Fibroblast of the aortic adventitia (primary cell): ENCODE data around the gene ZRSR2. TPM values are rescaled to one million over a fixed set of nuclear protein-coding genes. Genes with fewer than 3 reads are reported as not detected.

ENCODE experiments used
- DNase-seq: peaks from one replicate; pipeline ENCODE4 v3.0.0-alpha.2; 2010; ENCODE audit warnings: low read depth
- H3K4me3 ChIP-seq: 2 replicates; pipeline ENCODE4 v1.5.1; 2011; ENCODE audit warnings: low read depth, mild to moderate bottlenecking, control low read depth, low read length, moderate library complexity
- total RNA-seq: library from RNA; depleted of rRNA; stranded (reverse); fragments of >200 nt; gene quantifications from 2 replicates; pipeline ENCODE4 v1.2.3, GENCODE V29; 2012; ENCODE audit warnings: low replicate concordance
- TF ChIP-seq, protein P1 (sequence below): IDR thresholded peaks from 2 replicates; pipeline ENCODE4 v1.5.1; 2011; ENCODE audit warnings: mild to moderate bottlenecking, low read length, control low read depth, inconsistent platforms; ENCODE audit not compliant: insufficient read depth

Gene ZRSR2
- total RNA-seq, 1 donor: 6.0 TPM

DNA sequence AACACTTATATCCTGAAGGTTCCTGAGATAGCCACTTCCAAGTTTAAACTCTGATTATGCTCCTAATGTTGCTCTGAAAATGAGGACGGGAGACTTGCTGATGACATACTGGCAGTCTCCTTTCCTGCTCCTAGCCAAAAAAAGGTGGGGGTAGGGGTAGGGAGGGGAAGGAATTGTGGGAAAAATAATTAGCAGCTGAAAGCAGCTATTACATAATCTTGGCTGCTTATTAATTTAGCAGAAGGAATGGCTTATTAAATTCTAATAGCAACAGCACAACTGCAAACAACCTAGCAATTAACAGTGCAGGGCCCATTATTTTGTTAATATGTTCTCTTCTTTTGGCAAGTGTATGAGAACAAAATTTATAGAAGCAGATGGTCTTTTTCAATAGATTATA is 66.4 kb downstream of the ZRSR2 start:
- DNase-seq: no peak
- TF ChIP-seq, protein P1, sequence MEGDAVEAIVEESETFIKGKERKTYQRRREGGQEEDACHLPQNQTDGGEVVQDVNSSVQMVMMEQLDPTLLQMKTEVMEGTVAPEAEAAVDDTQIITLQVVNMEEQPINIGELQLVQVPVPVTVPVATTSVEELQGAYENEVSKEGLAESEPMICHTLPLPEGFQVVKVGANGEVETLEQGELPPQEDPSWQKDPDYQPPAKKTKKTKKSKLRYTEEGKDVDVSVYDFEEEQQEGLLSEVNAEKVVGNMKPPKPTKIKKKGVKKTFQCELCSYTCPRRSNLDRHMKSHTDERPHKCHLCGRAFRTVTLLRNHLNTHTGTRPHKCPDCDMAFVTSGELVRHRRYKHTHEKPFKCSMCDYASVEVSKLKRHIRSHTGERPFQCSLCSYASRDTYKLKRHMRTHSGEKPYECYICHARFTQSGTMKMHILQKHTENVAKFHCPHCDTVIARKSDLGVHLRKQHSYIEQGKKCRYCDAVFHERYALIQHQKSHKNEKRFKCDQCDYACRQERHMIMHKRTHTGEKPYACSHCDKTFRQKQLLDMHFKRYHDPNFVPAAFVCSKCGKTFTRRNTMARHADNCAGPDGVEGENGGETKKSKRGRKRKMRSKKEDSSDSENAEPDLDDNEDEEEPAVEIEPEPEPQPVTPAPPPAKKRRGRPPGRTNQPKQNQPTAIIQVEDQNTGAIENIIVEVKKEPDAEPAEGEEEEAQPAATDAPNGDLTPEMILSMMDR: no peak
- no peak overlapping the region for H3K4me3 ChIP-seq

DNA sequence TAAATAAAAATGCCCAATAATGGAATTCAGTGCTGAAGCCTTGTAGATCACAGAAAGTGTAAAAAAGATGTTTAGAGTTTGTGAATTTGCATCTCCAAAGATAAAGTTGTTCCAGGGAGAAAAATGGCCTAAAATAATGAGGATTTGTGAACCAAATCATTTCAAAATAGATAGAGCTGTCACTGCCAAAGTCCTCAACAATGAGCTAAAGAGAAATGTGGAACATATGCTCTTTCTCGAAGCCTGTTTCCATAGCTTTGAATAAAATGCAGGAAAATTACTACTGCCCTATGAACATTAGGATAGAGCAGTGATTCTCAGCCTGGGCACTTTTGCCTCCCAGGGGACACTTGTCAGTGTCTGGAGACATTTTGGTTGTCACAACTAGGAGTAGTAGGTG is 67.8 kb downstream of the ZRSR2 start:
- DNase-seq: no peak
- TF ChIP-seq, protein P1: no peak
- no peak overlapping the region for H3K4me3 ChIP-seq

DNA sequence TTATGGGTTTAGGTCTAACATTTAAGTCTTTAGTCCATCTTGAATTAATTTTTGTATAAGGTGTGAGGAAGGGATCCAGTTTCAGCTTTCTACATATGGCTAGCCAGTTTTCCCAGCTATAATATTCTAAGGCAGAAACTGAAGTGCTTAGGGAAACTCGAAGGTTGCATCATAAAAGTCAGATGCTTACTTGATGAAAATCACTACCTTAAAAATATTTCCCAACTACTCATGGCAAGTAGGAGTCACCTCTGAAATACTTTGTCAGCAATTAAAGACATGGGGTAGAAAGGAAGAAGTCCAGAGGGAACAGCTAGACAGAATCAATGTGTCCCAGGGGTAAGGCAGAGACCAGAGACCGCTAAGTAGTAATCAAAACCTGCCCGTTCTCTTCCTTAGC is 70.6 kb downstream of the ZRSR2 start:
- no peak for DNase-seq
- H3K4me3 ChIP-seq: no peak overlapping the region
- TF ChIP-seq, protein P1: no peak

DNA sequence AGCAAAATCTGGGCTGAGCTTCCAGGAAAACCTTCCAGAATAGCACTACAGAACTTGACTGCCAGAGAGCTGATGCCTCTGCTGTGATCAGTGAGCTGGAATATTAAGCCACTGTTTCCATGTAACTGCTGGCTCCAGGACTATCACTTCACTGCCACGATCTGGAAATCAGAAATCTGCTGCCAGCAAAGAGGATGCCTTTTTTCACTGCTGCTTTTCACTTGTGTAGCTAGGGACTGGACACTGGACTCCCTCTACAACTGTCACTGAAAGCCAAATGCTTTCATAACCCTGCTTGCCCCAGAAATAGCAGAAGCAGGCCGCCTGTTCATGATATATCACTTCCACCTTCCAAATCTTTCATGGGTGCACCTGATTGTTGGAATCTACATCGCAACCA is 73.7 kb downstream of the ZRSR2 start:
- no peak for DNase-seq
- TF ChIP-seq, protein P1: no peak
- no peak overlapping the region for H3K4me3 ChIP-seq

DNA sequence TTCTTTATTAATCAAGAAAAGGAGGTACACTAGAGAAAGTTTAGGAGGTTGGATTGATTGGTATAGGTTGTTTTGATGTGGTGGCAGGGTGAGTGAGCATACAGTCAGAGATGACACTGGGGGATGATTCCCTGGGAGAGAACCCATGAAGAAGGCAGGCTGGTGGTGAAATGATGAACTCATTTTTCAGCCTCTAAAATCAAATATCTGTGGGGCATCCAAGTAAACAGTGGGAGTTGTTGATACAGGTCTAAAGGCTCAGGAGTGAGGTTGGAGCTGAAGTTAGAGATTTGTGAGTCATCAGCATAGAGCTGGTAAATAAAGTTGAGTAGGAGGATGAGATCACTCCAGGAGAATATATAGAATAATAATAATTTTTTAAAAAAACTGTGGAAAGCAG is 74.3 kb downstream of the ZRSR2 start:
- H3K4me3 ChIP-seq: no peak overlapping the region
- TF ChIP-seq, protein P1: no peak
- no peak for DNase-seq

DNA sequence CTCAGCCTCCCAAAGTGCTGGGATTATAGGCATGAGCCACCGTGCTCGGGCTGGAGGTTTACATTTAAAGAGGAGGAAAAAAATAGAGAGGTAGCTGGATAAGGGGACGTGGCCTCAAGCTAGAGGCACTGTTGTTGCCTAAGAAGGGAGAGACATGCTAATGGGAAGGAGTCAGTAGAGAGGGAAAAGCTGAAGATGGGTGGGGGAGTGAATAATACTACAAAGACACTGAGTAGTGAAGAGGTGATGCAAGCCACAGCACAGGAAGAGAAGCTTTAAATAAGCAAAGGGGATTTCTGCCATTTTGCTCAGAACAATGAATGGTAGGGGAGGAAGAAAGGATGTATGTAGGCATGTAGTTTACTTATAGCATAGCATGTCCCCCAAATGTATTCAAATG is 75.9 kb downstream of the ZRSR2 start:
- no peak for DNase-seq
- TF ChIP-seq, protein P1: no peak
- no peak overlapping the region for H3K4me3 ChIP-seq

DNA sequence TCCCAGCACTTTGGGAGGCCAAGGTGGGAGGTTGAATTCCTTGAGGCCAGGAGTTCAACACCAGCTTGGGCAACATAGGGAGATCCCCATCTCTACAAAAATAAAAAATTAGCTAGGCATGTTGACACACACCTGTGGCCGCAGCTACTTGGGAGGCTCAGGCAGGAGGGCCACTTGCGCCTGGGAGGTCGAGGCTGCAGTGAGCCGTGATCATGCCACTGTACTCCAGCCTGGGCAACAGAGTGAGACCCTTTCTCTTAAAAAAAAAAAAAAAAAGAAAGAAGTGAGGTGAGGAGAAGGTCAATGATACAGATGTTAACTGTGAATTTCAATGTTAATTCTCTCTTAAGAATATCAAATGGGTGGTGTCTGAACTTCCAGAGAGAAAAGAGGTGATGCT is 79.4 kb downstream of the ZRSR2 start:
- no peak for DNase-seq
- TF ChIP-seq, protein P1: no peak
- H3K4me3 ChIP-seq: no peak overlapping the region
